NCI-H1436 treated with DMSO at 0.1 percent for 48 hours (cell line): Measurements from ENCODE around the gene STXBP6.

Experiments used
- DNase-seq: peaks from one replicate; lab custom pipeline; 2025; lab: John Stamatoyannopoulos, UW

STXBP6 gene

DNA sequence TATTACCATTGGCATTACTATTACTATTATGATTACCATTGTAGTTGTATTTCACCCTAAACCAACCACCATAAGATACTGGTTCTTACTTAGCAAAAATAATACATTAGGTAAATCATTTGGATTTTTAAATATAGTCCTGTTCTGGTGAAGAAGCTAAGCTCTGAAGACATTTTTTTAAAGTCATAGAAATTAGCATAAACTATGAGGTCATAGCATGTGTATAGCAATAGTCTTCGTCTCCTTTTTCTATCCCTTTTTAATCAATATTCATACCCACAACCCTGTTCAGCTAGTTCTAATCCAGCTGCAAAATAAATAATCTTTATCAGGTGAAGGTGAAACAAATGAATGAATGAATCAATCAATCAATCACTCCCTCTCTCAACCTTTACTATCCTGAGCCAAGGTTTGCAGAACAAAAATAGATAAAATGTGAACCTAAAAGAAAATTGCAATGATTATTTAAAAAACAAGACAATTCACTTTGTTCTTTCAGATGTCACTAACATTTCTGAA lies 134.5 kb downstream of the STXBP6 start:
- DNase-seq = no peak

DNA sequence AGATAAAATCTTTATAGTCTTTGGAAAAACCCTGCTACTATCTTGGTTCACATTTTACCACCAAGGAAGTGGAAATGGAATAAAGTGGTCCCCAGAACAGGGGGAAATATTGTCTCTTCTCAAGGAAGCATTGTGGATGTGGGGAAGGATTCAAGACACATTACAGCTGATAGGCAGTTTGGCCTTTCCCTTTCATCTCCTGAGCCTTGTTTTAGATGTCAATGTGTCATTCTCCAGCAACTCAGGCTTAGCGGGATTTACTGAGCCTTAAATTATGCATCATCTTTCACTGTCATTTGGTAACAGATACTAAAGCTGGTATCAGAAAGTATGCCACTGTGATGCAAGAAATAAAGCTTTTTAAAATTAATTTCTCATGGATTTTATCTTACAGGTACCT lies 136.2 kb downstream of the STXBP6 start:
- DNase-seq = no peak

DNA sequence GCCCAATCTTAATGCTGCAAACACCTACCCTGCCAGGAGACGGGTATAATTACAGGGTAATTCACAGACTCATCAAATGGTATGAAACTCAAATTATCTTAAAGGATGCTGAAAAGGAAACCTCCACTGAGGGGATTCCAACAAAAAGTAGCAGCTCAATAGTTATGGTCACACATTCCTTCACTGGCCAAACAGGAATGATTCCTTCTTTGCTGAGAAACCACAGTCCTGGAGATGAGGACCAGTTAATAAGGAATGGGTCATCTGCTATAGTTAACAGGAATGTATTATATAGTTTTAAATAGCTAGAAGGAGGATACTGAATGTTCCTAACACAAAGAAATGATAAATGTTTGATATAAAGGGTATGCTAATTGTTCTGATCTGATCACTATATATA lies 136.9 kb downstream of the STXBP6 start:
- no peak for DNase-seq

DNA sequence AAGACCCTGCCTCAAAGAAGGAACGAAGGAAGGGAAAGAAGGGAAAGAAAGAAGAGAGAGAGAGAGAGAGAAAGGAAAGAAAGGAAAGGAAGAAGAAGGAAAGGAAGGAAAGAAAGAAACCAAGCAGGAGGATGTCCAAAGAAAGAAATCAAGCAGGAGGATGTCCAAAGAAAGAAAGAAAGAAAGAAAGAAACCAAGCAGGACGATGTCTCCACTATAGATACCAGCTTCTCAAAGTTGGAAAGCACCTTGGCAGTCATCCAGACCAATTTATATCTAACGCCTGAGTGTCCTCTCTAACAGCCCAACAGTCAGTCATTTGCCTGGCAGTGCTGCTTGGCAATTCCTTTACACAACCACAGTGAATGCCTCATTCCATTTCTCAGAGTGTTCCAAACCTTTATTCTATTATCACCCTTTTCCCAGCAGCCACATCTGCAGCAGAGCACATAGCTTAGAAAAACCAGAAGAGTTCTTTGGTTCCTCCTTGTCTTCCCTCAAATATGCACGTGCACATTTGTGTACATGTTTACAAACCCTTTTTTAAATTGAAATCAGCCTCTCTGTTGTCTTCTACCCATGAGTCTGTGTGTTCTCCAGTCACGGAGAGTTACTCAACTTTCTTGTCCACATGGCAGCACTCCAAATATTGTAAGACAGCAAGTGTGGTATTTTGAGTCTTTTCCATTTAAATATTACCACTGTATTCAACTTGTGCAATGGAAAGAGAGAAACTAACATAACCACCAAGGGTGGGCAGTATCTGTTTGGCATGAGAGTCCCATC lies 138.4 kb downstream of the STXBP6 start:
- DNase-seq = no peak

DNA sequence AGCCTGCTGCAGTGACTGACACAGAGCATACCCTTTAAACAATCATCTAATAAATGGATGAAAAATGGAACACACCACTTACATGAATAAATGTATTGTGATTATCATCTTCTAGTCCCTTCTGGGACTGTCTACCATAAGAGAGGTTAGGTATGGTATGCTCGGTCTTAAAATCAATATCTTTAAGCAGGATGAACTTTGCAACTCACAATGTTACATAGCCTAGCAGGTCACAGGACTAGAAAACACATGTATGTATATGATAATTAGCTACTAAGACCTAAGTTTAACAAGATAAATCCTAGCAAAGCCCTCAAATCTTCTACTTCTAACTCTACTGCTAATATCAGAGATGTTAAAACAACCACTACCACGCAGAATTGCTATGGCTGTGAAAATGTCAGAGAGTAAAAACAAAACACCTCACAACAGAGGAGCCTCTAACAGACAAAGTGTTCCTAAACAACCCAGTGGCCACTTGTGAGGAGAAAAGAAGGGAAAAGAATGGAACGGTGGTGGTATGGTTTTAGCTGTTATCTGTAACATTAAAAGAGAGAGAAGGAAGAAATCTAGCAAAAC lies 139.4 kb downstream of the STXBP6 start:
- no peak for DNase-seq

DNA sequence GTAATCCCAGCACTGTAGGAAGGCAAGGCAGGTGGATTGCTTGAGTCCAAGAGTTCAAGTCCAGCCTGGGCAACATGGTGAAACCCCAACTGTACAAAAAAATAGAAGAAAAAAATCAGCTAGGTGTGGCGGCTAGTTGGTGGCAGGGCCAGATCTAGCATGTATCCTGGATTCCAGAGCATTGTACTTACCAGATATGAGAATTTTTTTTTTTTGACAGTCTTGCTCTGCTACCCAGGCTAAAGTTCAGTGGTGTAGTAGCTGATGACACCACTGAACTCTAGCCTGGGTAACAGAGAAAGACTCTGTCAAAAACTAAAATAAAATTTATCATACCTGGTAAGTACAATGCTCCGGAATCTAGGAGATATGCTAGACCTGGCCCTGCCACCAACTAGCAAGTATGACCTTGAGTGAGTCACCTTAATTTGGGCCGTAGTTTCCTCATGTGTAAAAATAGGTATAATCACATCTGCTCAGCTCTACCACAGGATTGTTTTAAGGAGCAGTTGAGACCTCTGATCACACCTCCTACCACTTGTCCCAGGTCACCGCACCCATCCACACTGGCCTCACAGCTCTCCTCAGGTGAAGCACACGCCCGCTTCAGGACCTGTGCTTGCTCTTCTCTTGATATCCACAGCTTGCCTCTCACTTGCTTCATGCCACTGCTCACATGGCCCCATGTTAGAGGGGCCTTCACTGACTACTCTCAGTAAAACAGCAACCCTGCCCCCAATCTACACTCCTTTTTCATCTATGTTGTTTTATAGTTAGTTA lies 140.2 kb downstream of the STXBP6 start:
- no peak for DNase-seq

DNA sequence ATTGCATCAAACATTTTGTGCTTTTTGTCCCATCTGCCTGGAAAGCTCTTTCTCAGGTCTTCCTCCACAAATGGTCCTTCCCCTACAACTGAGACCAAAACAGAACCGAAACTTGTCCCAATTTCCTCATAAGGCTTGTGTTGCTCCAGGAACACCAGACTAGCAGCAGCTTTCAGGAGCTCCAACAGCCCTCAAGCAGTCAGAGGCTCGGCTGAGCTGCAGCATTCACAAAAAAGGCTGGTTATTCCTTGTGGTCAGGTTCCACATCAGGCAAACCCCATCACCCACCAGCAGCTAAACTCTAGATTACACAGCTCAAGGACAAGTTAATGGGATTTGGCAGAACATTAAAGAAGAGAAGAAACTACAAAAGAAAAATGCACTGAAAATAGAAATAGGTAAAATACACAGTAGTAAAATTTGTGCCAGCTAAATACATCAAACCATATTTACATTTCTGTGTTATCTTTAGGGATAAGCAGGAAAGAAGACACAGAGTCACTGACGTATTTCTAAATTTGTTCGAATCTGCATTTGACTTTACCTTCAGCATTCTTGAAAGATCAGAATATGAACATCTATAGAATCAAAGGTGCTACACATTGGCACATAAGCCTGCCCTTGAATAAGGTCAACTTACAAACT lies 141.2 kb downstream of the STXBP6 start:
- DNase-seq = no peak

DNA sequence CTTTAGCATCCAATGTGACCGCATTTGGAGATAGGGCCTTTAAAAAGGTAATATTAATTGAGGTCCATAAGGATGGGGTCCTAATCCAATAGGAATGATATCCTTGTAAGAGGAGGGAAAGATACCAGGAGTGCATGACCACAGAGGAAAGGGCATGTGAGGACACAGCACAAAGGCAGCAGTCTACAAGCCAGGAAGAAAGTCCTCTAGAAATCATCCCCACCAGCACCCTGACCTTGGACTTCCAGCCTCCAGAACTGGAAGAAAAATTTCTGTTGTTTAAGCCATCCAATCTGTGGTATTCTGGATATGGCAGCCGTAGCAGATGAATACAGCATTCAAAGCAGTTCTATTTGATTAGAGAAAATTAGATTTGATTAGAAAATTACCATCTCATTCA lies 145.4 kb downstream of the STXBP6 start:
- no peak for DNase-seq

DNA sequence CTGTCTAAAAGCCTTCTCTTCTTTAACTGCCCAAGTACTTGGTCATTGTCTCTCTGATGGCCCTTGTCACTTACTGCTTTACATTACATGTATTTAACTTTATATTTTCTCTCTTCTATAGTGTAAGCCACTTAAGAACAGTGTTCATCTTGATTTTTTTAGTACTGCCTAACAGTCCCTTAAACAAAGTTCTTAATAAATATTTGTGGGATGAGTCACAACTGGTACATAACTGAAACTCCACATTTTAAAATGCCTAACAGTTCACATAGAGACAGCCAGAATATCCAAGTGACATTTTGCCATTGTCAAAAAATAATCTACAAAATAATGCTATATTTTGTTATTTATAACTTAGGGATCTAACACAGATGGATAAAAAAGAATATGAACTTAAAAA lies 146.6 kb downstream of the STXBP6 start:
- no peak for DNase-seq

DNA sequence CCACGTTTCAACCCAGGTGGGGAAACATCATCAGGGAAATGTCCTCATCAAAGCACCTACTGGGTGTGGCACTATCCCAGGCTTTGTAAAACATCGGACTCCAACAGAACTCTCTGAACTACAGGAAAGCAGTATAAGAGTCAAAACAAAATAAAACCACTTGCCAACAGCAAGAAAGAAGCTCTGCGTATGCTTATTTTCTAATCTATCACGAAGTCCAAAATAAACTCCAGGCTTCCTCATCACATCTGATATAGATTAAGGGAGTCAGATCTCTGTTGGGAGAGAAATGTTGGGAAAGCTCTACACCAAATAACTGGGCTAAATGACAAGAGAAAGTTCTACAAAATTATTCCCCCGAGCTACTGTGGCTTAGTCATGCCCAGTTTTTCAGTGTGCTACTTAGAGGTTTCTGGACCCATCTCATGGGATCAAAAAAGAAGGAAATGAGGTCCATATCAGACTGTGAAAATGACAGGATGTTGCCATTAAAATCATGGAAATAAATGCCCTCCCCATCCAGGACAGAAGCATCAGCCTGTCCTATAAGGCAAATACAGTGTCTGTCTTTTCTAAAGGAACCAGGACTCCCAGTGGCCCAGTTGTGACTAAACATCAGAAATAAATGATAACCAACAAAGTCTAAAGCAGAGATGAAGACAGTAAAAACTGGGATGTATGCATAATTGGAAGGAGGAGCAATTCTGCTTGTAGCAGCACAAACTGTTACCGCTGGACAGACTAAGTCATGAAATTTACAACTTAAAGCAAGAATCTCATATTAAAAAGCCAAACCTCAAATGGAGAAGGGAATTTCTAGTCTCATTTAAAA lies 149.5 kb downstream of the STXBP6 start:
- no peak for DNase-seq

DNA sequence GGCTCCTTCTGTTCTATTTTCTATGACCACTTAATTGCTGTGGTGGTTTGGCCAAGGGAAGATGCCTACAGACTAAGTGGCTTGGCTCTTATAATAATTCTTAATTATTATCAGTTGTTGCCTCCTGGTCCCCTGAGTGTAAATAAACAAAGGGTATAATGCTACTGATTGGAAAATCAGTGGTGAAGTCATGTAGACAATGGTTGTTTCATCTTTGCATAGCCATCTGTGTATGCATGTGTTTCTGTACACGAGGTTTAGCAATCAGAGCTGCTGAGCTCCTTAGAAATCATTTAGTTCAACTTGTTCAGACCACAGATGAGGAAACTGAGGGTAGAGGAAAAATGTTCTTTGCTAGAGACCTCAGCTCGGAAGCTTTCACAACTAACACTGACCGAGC lies 152.2 kb downstream of the STXBP6 start:
- DNase-seq = no peak

DNA sequence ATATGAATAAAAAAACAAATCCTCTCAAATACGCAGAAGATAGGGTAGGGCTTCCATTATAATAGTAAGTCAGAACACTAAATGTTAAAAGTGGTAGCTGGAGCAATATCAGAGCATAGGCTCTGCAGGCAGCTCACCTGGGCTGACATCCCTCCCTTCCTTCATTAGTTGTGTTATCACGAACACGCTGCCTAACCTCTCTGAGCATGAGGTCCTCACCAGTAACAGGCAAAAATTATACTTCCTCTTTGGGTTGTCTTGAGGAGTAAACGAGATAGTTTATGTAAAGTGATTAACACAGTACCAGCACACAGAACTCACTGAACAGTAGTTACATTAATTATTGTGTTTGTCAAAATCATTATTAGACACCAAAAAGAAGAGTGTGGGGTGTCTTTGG lies 154.3 kb downstream of the STXBP6 start:
- no peak for DNase-seq

DNA sequence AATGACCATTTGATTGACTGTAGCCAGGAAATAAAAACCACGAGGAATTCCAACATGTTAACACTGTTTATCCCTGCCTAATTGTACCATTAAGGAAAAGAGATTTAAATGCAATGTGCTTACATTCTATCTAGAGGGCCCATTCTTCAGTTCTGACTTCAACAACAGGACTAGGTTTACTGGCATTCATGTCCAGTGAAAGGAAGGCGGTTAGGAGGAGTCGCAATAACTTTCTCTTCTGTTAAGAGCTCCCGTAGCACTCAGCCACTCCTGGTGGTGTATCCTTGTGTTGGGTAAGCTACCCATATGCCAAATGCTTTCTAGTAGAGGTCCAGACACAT lies 154.7 kb downstream of the STXBP6 start:
- no peak for DNase-seq

DNA sequence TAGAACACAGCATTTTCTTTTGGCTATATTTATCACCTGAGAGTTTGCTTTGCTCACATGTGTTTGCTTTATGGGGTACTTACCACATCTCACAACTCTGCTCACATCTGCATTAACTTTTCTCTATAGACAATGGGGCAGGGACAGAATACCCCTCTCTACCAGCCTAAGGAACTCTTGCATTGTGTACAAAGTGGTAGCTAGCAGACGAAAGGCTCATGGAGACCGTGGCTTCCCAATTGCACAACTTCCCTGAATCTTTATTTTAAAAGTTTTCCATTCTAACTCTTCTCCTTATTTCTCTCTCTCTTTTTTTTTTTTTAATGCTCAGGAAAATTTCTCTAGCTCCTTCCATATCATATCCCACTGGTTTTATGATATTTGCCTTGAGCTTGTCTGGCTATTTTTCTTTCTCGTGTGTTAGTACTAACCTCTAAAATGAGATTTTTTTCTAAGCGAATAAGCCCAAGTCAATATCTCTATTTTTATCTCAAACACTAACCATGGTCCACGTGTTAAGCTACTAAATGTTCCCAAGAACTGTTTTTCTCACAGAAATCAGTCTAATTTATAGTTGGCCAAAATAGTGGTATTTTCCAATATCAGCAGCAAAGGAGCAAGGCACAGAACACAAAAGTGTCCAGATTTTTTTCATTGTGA lies 155.2 kb downstream of the STXBP6 start:
- no peak for DNase-seq

DNA sequence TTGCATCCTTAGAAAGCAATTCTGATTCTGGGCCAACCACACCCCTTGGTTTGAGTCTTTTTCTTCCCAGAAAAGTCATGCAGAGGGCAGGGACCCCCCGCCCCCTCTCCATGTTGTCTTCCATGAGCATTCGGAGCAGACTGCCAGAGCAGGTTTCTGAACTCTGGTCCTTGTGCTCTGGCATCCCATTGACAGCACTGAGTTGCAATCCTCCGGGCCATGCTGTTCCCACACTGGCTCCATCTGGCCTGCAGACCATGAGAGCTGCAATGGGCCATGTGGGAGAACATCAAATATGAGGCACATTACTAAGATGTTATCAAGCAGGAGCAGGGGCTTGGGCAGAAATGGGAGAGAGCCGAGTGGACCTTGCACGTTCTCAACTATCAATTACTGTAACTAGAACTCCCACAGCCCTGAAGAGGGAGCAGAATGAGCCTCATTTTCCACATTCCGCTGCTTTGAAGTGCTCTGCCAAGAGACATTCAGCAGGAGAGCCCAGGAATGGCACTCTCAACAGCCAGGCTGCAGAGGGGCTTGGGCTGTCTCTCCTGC lies 157.4 kb downstream of the STXBP6 start:
- no peak for DNase-seq

DNA sequence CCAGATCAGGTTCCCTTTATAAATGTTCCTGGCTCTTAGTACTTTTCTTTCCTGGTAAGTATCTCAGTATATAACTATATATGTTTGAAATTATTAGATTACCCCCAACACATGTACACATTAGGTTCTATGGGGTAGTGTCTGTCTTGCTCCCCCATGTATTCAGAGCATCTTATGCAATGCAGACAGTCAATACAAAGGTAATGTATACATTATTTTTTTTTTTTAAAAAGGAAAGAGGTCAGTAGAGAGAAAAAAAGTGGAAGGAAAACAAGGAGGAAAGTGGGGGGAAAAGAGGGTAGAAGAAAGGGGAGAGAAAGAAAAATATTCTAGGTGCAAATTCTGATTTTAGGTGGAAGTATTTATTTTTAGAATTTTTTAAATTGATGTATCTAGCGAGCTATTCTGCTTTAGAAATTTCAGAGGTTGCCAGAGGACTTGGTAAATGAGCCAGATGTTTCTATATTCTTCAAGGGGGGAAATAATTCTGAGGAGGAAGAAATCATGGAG lies 157.9 kb downstream of the STXBP6 start:
- no peak for DNase-seq

DNA sequence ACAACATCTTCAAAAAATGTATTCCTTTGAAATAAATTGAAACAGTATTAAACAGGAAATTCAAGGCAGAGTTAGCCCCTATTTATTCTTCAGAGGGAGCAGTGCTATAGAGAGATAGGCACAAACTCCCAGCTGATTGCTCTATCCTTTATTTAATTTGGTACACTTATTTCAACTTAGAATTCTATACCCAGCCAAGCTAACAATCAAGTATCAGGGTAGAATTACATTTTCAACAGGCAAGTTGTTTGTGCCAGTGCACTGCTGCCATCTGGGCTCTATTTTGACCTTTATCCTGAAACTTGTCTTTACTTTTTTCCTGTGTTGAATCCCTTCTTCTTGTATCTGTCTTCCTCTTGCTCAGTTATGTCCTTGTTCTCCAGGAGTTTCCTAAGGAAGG lies 159.2 kb downstream of the STXBP6 start:
- no peak for DNase-seq

DNA sequence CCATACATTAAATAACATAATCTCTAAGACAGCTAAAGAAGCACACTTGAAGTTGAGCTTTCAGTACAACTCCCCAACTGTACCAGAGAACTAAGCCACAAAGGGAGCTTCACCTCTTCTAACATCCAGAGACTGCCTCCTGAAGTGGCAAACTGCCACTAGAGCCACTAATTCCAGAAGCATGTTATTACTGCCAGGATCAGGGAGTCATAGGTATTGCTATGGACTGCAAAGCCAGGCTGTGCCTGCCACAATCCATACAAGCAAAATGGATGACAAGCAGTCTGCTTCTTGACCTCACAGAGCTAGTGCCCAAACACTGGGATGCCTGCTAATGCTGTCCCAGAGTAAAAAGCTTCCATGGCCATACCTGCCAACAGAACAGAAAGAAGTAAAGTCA lies 160.1 kb downstream of the STXBP6 start:
- DNase-seq = no peak

DNA sequence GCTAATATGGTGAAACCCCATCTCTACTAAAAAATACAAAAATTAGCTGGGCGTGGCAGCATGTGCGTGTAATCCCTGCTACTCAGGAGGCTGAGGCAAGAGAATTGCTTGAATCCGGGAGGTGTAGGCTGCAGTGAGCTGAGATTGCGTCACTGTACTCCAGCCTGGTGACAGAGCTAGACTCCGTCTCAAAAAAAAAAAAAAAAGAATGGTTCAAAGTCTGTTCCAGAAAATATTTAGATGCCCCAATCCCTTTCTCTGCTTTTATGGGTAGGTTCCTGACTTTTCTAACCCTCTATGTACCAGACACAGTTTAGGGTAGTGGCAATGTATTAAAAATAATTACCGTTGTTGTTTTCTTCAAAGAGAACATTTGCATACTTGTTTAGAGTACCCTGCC lies 161.4 kb downstream of the STXBP6 start:
- no peak for DNase-seq

DNA sequence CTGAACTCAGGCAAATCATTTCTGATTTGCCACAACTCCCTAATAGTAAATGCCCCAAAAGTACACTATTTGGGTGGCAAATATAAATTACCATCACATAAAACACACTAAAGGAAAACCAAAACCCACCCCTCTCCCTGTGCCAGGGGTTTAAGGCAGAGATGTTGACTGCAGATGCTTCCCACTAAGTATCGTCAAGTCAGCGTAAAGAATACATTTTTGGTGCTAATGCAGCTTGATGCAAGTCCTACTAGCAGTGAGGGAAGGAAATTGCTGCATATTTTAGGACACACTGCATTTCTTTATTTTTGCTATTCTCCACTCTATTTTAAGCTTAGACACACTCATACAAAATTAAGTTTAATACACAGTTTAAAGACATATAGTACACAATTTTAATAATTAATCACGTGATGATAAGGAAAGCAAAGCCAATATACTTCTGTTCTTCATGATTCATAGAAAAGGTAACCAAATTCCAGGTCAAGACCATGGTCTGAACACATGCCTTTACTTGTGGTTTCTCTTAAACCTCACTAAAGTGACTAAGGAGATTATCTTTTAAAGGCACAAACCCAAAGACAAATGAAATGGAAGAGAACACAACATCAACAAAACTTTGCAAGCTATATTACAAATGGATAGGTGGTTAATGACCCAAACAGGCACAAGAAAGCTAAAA lies 162.2 kb downstream of the STXBP6 start:
- DNase-seq = no peak
